Suprapubic skin (tissue), 4 donors: ENCODE measurements around the gene CAVIN4.

Experiments
- CTCF ChIP-seq, 2 donors: fragments of 200-600 bp in 1 of 2; fragments of 450-650 bp in 1 of 2; sonication (generic) in 1 of 2; IDR thresholded peaks; one replicate each; pipeline ENCODE4 v1.5.1; 2016 to 2019; ENCODE audit warnings: antibody characterized with exemption in 2 of 2, mild to moderate bottlenecking in 1 of 2, moderate library complexity in 1 of 2
- POLR2A ChIP-seq, 2 donors: fragments of 450-650 bp; IDR thresholded peaks; one replicate each; pipeline ENCODE4 v1.6.1; 2017; ENCODE audit warnings: antibody characterized with exemption in 2 of 2, mild to moderate bottlenecking in 2 of 2, moderate library complexity in 2 of 2
- POLR2AphosphoS5 ChIP-seq, 3 donors: sonication (generic); formaldehyde crosslinking; IDR thresholded peaks; one replicate each; pipeline ENCODE4 v1.6.1; 2017; ENCODE audit warnings: antibody characterized with exemption in 3 of 3

GRCh38 chr9:100561256-100561655 lies 16.6 kb upstream of the CAVIN4 start:
- no peak for TF ChIP-seq POLR2AphosphoS5 (IDR thresholded peaks at IDR 0.05)
- TF ChIP-seq CTCF (IDR thresholded peaks at IDR 0.05) = no peak
- no peak for TF ChIP-seq POLR2A (IDR thresholded peaks at IDR 0.05)
